ENCODE data around the gene RYK. TPM values are rescaled to one million over a fixed set of nuclear protein-coding genes. Genes with fewer than 3 reads are reported as not detected.

RYK gene
- total and polyA plus RNA-seq, 4 donors = 7.5 to 36.1 (median 15.3) TPM

- TF ChIP-seq RAD21 (IDR thresholded peaks at IDR 0.05) = no peak
- TF ChIP-seq YY1 (IDR thresholded peaks at IDR 0.05) = no peak
- no peak for TF ChIP-seq EGR1 (IDR thresholded peaks at IDR 0.05; ENCODE audit: low read depth in 2 of 2)
- TF ChIP-seq FOXA1 (IDR thresholded peaks at IDR 0.05) = no peak
- TF ChIP-seq RXRA (IDR thresholded peaks at IDR 0.05) = no peak
- no peaks in the 10 kb centered on the region for H3K9me3 ChIP-seq (ENCODE audit: control insufficient read depth in 4 of 4, low read length in 3 of 4)
- no peak overlapping the region for H3K27ac ChIP-seq (ENCODE audit: low read depth in 1 of 2, low read length in 2 of 2)
- H3K9ac ChIP-seq (ENCODE audit: low read depth in 1 of 2, low read length in 2 of 2) = no peak overlapping the region
- H3K36me3 ChIP-seq (ENCODE audit: control insufficient read depth in 4 of 4, insufficient read depth in 3 of 4, low read depth in 1 of 4, low read length in 3 of 4) = peaks cover 0 to 7% (median 3%) of the 10 kb centered on the region in 4 donors
- WGBS = 85% methylated on average over 2 of the region's 2 CpGs
- no peak for DNase-seq (ENCODE audit: low spot score)
- H3K4me1 ChIP-seq (ENCODE audit: control insufficient read depth in 4 of 4, insufficient read depth in 4 of 4, low read length in 3 of 4) = no peaks in the 10 kb centered on the region
- no peaks in the 10 kb centered on the region for H3K27me3 ChIP-seq (ENCODE audit: control insufficient read depth in 4 of 4, insufficient read depth in 4 of 4, low read length in 3 of 4)
- no peak overlapping the region for H3K4me3 ChIP-seq (ENCODE audit: low read depth in 1 of 3, low read length in 3 of 3)
Measured at GRCh38 chr3:134222835-134223234, 27.8 kb downstream of the RYK start.

- 90% methylated on average over 4 of the region's 4 CpGs for WGBS
- no peak for DNase-seq (ENCODE audit: low spot score)
- H3K4me1 ChIP-seq (ENCODE audit: control insufficient read depth in 4 of 4, insufficient read depth in 4 of 4, low read length in 3 of 4) = no peaks in the 10 kb centered on the region
Measured at GRCh38 chr3:134216851-134217250, 33.8 kb downstream of the RYK start.

More at GRCh38 chr3:134216851-134217250, 33.8 kb downstream of the RYK start:
- H3K9me3 ChIP-seq (ENCODE audit: control insufficient read depth in 4 of 4, low read length in 3 of 4) = no peaks in the 10 kb centered on the region
- no peak overlapping the region for H3K9ac ChIP-seq (ENCODE audit: low read depth in 1 of 2, low read length in 2 of 2)
- H3K4me3 ChIP-seq (ENCODE audit: low read depth in 1 of 3, low read length in 3 of 3) = no peak overlapping the region
- TF ChIP-seq HNF4A (conservative IDR thresholded peaks at IDR 0.05) (no peak), SP1 (IDR thresholded peaks at IDR 0.05) (no peak), JUND (IDR thresholded peaks at IDR 0.05) (no peak), CTCF (IDR thresholded peaks at IDR 0.05; ENCODE audit: low read depth, low read length, missing input control) (no peak), RXRA (IDR thresholded peaks at IDR 0.05) (no peak), YY1 (IDR thresholded peaks at IDR 0.05) (no peak), TAF1 (conservative IDR thresholded peaks at IDR 0.05) (no peak), RAD21 (IDR thresholded peaks at IDR 0.05) (no peak), NR2F2 (IDR thresholded peaks at IDR 0.05) (no peak), EGR1 (IDR thresholded peaks at IDR 0.05; ENCODE audit: low read depth in 2 of 2) (no peak), ATF3 (IDR thresholded peaks at IDR 0.05) (no peak), FOXA2 (IDR thresholded peaks at IDR 0.05) (no peak), FOXA1 (IDR thresholded peaks at IDR 0.05) (no peak), REST (IDR thresholded peaks at IDR 0.05) (no peak), HNF4G (IDR thresholded peaks at IDR 0.05) (no peak)
- H3K27me3 ChIP-seq (ENCODE audit: control insufficient read depth in 4 of 4, insufficient read depth in 4 of 4, low read length in 3 of 4) = no peaks in the 10 kb centered on the region
- no peak overlapping the region for H3K27ac ChIP-seq (ENCODE audit: low read depth in 1 of 2, low read length in 2 of 2)
- H3K36me3 ChIP-seq (ENCODE audit: control insufficient read depth in 4 of 4, insufficient read depth in 3 of 4, low read depth in 1 of 4, low read length in 3 of 4) = peaks cover 0 to 3% (median 1%) of the 10 kb centered on the region in 4 donors
